Measurements from ENCODE around the gene KRTAP9-2. TPM values are rescaled to one million over a fixed set of nuclear protein-coding genes. Genes with fewer than 3 reads are reported as not detected.

KRTAP9-2 gene
- total RNA-seq, 5 donors from 2014 or later (not counting 1 experiment from before 2014, with no cell fraction given): not detected

Other genes starting within 250 kb of the KRTAP9-2 start
- gene KRT40, start 242.3 kb upstream of the KRTAP9-2 start, total RNA-seq: not detected
- not detected for gene KRTAP3-3, start 232.5 kb upstream of the KRTAP9-2 start, total RNA-seq
- not detected for gene KRTAP3-2, start 226.7 kb upstream of the KRTAP9-2 start, total RNA-seq
- gene KRTAP3-1, start 217.5 kb upstream of the KRTAP9-2 start, total RNA-seq: not detected
- not detected for gene KRTAP1-5, start 199.4 kb upstream of the KRTAP9-2 start, total RNA-seq
- not detected for gene KRTAP1-4, start 196.5 kb upstream of the KRTAP9-2 start, total RNA-seq
- not detected for gene KRTAP1-3, start 191.8 kb upstream of the KRTAP9-2 start, total RNA-seq
- not detected for gene KRTAP1-1, start 185.2 kb upstream of the KRTAP9-2 start, total RNA-seq
- gene KRTAP2-1, start 179.3 kb upstream of the KRTAP9-2 start, total RNA-seq: not detected
- gene KRTAP2-2, start 171.4 kb upstream of the KRTAP9-2 start, total RNA-seq: not detected
- gene KRTAP2-3, start 166.5 kb upstream of the KRTAP9-2 start, total RNA-seq: not detected
- gene KRTAP2-4, start 160.8 kb upstream of the KRTAP9-2 start, total RNA-seq: not detected
- gene KRTAP4-7, start 142.5 kb upstream of the KRTAP9-2 start, total RNA-seq: not detected
- gene KRTAP4-8, start 128.5 kb upstream of the KRTAP9-2 start, total RNA-seq: not detected
- not detected for gene KRTAP4-16, start 124.4 kb upstream of the KRTAP9-2 start, total RNA-seq
- gene KRTAP4-9, start 121.3 kb upstream of the KRTAP9-2 start, total RNA-seq: not detected
- not detected for gene KRTAP4-11, start 108.3 kb upstream of the KRTAP9-2 start, total RNA-seq
- not detected for gene KRTAP4-12, start 102.5 kb upstream of the KRTAP9-2 start, total RNA-seq
- gene KRTAP4-6, start 86.1 kb upstream of the KRTAP9-2 start, total RNA-seq: not detected
- not detected for gene KRTAP4-5, start 76.8 kb upstream of the KRTAP9-2 start, total RNA-seq
- not detected for gene KRTAP4-4, start 65.9 kb upstream of the KRTAP9-2 start, total RNA-seq
- not detected for gene KRTAP4-3, start 58.4 kb upstream of the KRTAP9-2 start, total RNA-seq
- not detected for gene KRTAP4-2, start 48.4 kb upstream of the KRTAP9-2 start, total RNA-seq
- gene KRTAP4-1, start 41.7 kb upstream of the KRTAP9-2 start, total RNA-seq: not detected
- gene KRTAP9-1, start 36.8 kb upstream of the KRTAP9-2 start, total RNA-seq: not detected
- gene KRTAP9-3, start 5.8 kb downstream of the KRTAP9-2 start, total RNA-seq: not detected
- gene KRTAP9-8, start 11.4 kb downstream of the KRTAP9-2 start, total RNA-seq: not detected
- not detected for gene KRTAP9-4, start 23.0 kb downstream of the KRTAP9-2 start, total RNA-seq
- gene KRTAP9-9, start 28.7 kb downstream of the KRTAP9-2 start, total RNA-seq: not detected
- not detected for gene KRTAP9-6, start 38.7 kb downstream of the KRTAP9-2 start, total RNA-seq
- gene KRTAP9-7, start 49.0 kb downstream of the KRTAP9-2 start, total RNA-seq: not detected
- gene KRTAP29-1, start 76.2 kb downstream of the KRTAP9-2 start, total RNA-seq: under 1 TPM in 2 of 5 donors, not detected in 3; 0.43 to 0.84 TPM
- 1 to 10 TPM in 1 of 5 donors, under 1 TPM in 3, not detected in 1; 0.16 to 1.1 (median 0.45) TPM for gene KRTAP16-1, start 82.7 kb downstream of the KRTAP9-2 start, total RNA-seq
- gene KRTAP17-1, start 89.1 kb downstream of the KRTAP9-2 start, total RNA-seq: not detected
- not detected for gene KRT33A, start 124.2 kb downstream of the KRTAP9-2 start, total RNA-seq
- gene KRT33B, start 143.2 kb downstream of the KRTAP9-2 start, total RNA-seq: not detected
- gene KRT34, start 155.7 kb downstream of the KRTAP9-2 start, total RNA-seq: not detected
- not detected for gene KRT31, start 171.0 kb downstream of the KRTAP9-2 start, total RNA-seq
- not detected for gene KRT37, start 197.9 kb downstream of the KRTAP9-2 start, total RNA-seq
- gene KRT38, start 214.3 kb downstream of the KRTAP9-2 start, total RNA-seq: not detected
- not detected for gene KRT32, start 240.7 kb downstream of the KRTAP9-2 start, total RNA-seq